CD14-positive monocyte (primary cell): ENCODE results near the gene POMT2. TPM values are rescaled to one million over a fixed set of nuclear protein-coding genes. Genes with fewer than 3 reads are reported as not detected.

ENCODE experiments used
- DNase-seq, 3 donors: peaks; one replicate each; pipeline ENCODE4 v3.0.0-alpha.2; 2011 to 2022
- H2AFZ ChIP-seq: 2 replicates; pipeline ENCODE4 v1.6.0; 2012; ENCODE audit warnings: mild to moderate bottlenecking, low read depth, low read length, inconsistent platforms; ENCODE audit not compliant: insufficient read depth, poor library complexity, severe bottlenecking
- H3K27ac ChIP-seq, 2 donors: 1 replicate in 1 of 2; 2 replicates in 1 of 2; pipeline ENCODE4 v1.5.1; 2012 to 2013; ENCODE audit warnings: low read length in 2 of 2, control low read depth in 1 of 2, inconsistent platforms in 1 of 2, low read depth in 1 of 2, mild to moderate bottlenecking in 1 of 2
- H3K27me3 ChIP-seq, 2 donors: one replicate each; pipeline versions ENCODE4 v1.6.0 to v1.6.1; 2011 to 2013; ENCODE audit warnings: low read length in 2 of 2; ENCODE audit not compliant: control insufficient read depth in 2 of 2, insufficient read depth in 2 of 2
- H3K36me3 ChIP-seq, 2 donors: replicated peaks in 1 of 2; 1 replicate in 1 of 2; 2 replicates in 1 of 2; pipeline versions ENCODE4 v1.5.1 to v1.6.1; 2012 to 2013; ENCODE audit warnings: low read length in 2 of 2, control low read depth in 1 of 2, inconsistent platforms in 1 of 2, mild to moderate bottlenecking in 1 of 2; ENCODE audit not compliant: insufficient read depth in 2 of 2, control insufficient read depth in 1 of 2
- H3K4me1 ChIP-seq, 2 donors: 1 replicate in 1 of 2; 2 replicates in 1 of 2; pipeline versions ENCODE4 v1.5.1 to v1.6.1; 2012 to 2013; ENCODE audit warnings: low read length in 2 of 2, control low read depth in 1 of 2, inconsistent platforms in 1 of 2, mild to moderate bottlenecking in 1 of 2, moderate library complexity in 1 of 2; ENCODE audit not compliant: insufficient read depth in 2 of 2, control insufficient read depth in 1 of 2
- H3K4me2 ChIP-seq: replicated peaks from 2 replicates; pipeline ENCODE3; 2012; ENCODE audit warnings: low read length, moderate library complexity, mild to moderate bottlenecking; ENCODE audit not compliant: poor library complexity, severe bottlenecking; ENCODE audit errors: extremely low read depth
- H3K4me3 ChIP-seq, 3 experiments: fragments of 200-600 bp in 1 of 3; sonication (generic) in 1 of 3; replicated peaks in 1 of 3; 1 replicate in 2 of 3; 2 replicates in 1 of 3; pipeline ENCODE4 v1.5.1; 2011 to 2013; ENCODE audit warnings: low read length in 3 of 3, mild to moderate bottlenecking in 3 of 3, control low read depth in 2 of 3, low read depth in 2 of 3, inconsistent platforms in 1 of 3, moderate library complexity in 1 of 3
- H3K79me2 ChIP-seq: 2 replicates; pipeline ENCODE4 v1.6.0; 2012; ENCODE audit warnings: mild to moderate bottlenecking, control low read depth, inconsistent platforms, low read length, moderate library complexity; ENCODE audit not compliant: insufficient read depth
- H3K9ac ChIP-seq: 2 replicates; pipeline ENCODE4 v1.6.0; 2017; ENCODE audit warnings: low read length, mild to moderate bottlenecking; ENCODE audit not compliant: insufficient read depth, poor library complexity, severe bottlenecking
- H3K9me3 ChIP-seq, 2 donors: replicated peaks in 1 of 2; 1 replicate in 1 of 2; 2 replicates in 1 of 2; pipeline versions ENCODE4 v1.5.1 to v1.6.1; 2012 to 2013; ENCODE audit warnings: low read length in 2 of 2, control low read depth in 1 of 2; ENCODE audit not compliant: control insufficient read depth in 1 of 2, insufficient read depth in 1 of 2
- H4K20me1 ChIP-seq: 2 replicates; pipeline ENCODE4 v1.6.0; 2012; ENCODE audit warnings: mild to moderate bottlenecking, low read length, control low read depth, moderate library complexity; ENCODE audit not compliant: insufficient read depth
- H3K27ac Mint-ChIP-seq, 7 donors: one replicate each; pipeline ENCODE4 v1.8.0; 2020; ENCODE audit warnings: mild to moderate bottlenecking in 7 of 7, mixed read lengths in 7 of 7, moderate library complexity in 6 of 7, inconsistent platforms in 2 of 7
- H3K27me3 Mint-ChIP-seq, 3 donors: one replicate each; pipeline ENCODE4 v1.8.0; 2021 to 2022; ENCODE audit warnings: low read depth in 3 of 3, mild to moderate bottlenecking in 3 of 3, mixed read lengths in 3 of 3, moderate library complexity in 3 of 3, inconsistent platforms in 1 of 3
- H3K36me3 Mint-ChIP-seq, 2 donors: one replicate each; pipeline ENCODE4 v1.8.0; 2020; ENCODE audit warnings: mixed read lengths in 2 of 2, inconsistent platforms in 1 of 2, mild to moderate bottlenecking in 1 of 2
- H3K4me1 Mint-ChIP-seq: one replicate; pipeline ENCODE4 v1.8.0; 2020; ENCODE audit warnings: mild to moderate bottlenecking, mixed read lengths
- H3K4me3 Mint-ChIP-seq, 2 donors: one replicate each; pipeline ENCODE4 v1.8.0; 2020; ENCODE audit warnings: mild to moderate bottlenecking in 2 of 2, mixed read lengths in 2 of 2, moderate library complexity in 1 of 2
- H3K9me3 Mint-ChIP-seq, 7 donors: one replicate each; pipeline ENCODE4 v1.8.0; 2020 to 2022; ENCODE audit warnings: mixed read lengths in 7 of 7, mild to moderate bottlenecking in 6 of 7, moderate library complexity in 6 of 7, inconsistent platforms in 2 of 7
- CTCF ChIP-seq: fragments of 200-600 bp; IDR thresholded peaks from one replicate; pipeline ENCODE4 v1.8.0; 2022; ENCODE audit warnings: antibody characterized with exemption, mild to moderate bottlenecking
- WGBS: methylation state at CpG from one replicate; pipeline ENCODE4 v1.1.5; 2013; ENCODE audit warnings: missing lambda C conversion rate; ENCODE audit not compliant: insufficient coverage; 5-methylcytosine and 5-hydroxymethylcytosine counted together
- intact Hi-C, 2 donors: fragments of 100-400 bp; cut with micrococcal nuclease; formaldehyde crosslinking; loops; one replicate each; pipeline versions ENCODE4 v1.15.0 to v1.15.1; 2023
- polyA plus RNA-seq, 3 donors: library from polyadenylated mRNA; depleted of rRNA in 1 of 3; unstranded in 2 of 3; stranded (reverse) in 1 of 3; fragments of 300-500 nt in 2 of 3; fragments of >200 nt in 1 of 3; fragmentation: Illumina TruSeq in 2 of 3; gene quantifications; 1 replicate in 2 of 3; 2 replicates in 1 of 3; pipeline ENCODE4 v1.2.3, GENCODE V29; 2012 to 2021

POMT2 gene
- polyA plus RNA-seq, 3 donors = 1.5 to 8.9 (median 1.8) TPM

DNA sequence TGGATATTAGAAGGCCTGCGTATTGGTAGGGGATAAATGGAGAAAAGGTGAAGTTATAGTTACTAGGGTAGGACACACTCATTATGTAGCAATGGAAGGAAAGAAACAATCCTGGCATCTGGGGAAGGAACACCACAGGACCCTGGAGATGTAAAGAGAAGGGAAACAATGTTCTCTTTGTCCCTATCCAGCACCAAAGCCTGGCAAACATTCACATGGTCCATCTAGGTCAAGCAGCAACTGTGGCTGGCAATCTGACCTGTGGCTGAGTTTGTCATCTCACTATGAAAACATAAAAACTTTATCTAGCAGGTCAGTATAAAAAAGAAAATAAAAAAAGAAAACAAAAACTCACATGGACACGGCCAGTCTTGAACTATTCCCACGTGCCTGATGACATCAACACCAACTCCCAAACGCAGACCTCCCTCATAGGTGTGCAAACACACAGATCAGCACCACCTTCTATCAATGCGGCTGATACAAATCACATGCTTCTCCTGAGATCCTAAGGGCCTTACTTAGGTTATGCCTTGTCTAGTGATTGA lies 2.6 kb downstream of the POMT2 start:
- Mint-ChIP-seq H3K4me3 (no peak overlapping the region), H3K27me3 (no peaks in the 10 kb centered on the region), H3K36me3 (no peaks in the 10 kb centered on the region), H3K4me1 (peaks cover 19% of the 10 kb centered on the region), H3K27ac (no peak overlapping the region), H3K9me3 (no peaks in the 10 kb centered on the region)
- WGBS = no CpG with 5 or more reads among the region's 5 CpGs
- Histone ChIP-seq H3K4me1 (peaks cover 12 to 23% of the 10 kb centered on the region in 2 donors), H4K20me1 (no peaks in the 10 kb centered on the region), H3K9ac (no peak overlapping the region), H3K79me2 (peaks cover 10% of the 10 kb centered on the region), H3K27me3 (no peaks in the 10 kb centered on the region), H3K36me3 (no peaks in the 10 kb centered on the region), H3K27ac (no peak overlapping the region), H2AFZ (no peak overlapping the region), H3K9me3 (no peaks in the 10 kb centered on the region), H3K4me3 (no peak overlapping the region), H3K4me2 (no peak overlapping the region)
- intact Hi-C loops = loop anchor here (5.0 kb wide), 2 partner anchors 166 to 221 kb away; partner anchors contain the start of gene CIPC (in 1 of the 2)
- no peak for DNase-seq
- TF ChIP-seq CTCF = no peak

DNA sequence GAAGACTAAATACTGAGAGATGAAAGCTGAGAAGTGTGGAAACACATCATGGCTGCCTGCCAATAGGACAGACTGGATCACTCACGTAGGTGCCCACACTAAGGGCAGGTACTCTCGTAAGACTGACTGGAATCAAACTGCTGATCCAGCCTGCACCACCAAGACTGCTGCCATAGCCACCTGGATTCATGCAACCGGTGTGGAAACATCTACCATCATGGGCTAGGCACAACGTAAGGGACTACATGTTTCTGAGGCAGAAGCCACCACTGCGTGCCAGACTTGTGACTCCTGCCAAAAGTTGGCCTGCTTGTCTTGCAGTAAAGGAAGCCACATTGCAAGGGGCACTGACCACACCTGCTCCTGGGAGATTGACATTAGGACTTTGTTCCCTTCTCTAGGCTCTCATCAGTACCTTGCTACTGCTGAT lies 3.8 kb downstream of the POMT2 start:
- 83% methylated on average over 5 of the region's 5 CpGs for WGBS
- Histone ChIP-seq H3K27ac (no peak overlapping the region), H4K20me1 (no peaks in the 10 kb centered on the region), H3K9ac (no peak overlapping the region), H3K9me3 (no peaks in the 10 kb centered on the region), H3K27me3 (no peaks in the 10 kb centered on the region), H3K79me2 (peaks cover 4% of the 10 kb centered on the region), H3K36me3 (no peaks in the 10 kb centered on the region), H3K4me1 (peaks cover 5 to 13% of the 10 kb centered on the region in 2 donors), H3K4me2 (no peak overlapping the region), H2AFZ (no peak overlapping the region), H3K4me3 (no peak overlapping the region)
- Mint-ChIP-seq H3K36me3 (no peaks in the 10 kb centered on the region), H3K4me1 (peaks cover 8% of the 10 kb centered on the region), H3K27me3 (no peaks in the 10 kb centered on the region), H3K9me3 (no peaks in the 10 kb centered on the region), H3K27ac (no peak overlapping the region), H3K4me3 (no peak overlapping the region)
- no peak for TF ChIP-seq CTCF
- DNase-seq = no peak
- intact Hi-C loops = loop anchor here (5.0 kb wide), 2 partner anchors 165 to 220 kb away; partner anchors contain the start of gene CIPC (in 1 of the 2)
